Neural cell (in vitro differentiated cells): ENCODE data around the gene POLR2H. TPM values are rescaled to one million over a fixed set of nuclear protein-coding genes. Genes with fewer than 3 reads are reported as not detected.

Experiments used
- H2AFZ ChIP-seq: fragments of 200-600, 300-800 bp; sonication (generic), shearing (Covaris generic); 2 replicates; pipeline ENCODE4 v1.6.0; 2014; ENCODE audit warnings: low read depth, mild to moderate bottlenecking, antibody characterized with exemption, low read length, moderate library complexity
- H3F3A ChIP-seq: fragments of 200-600 bp; shearing (Covaris generic); 2 replicates; pipeline ENCODE4 v1.6.1; 2016; ENCODE audit warnings: mild to moderate bottlenecking, moderate library complexity, mixed read lengths, antibody characterized with exemption, low read length; ENCODE audit not compliant: insufficient read depth, poor library complexity, severe bottlenecking
- H3K27ac ChIP-seq: fragments of 200-600, 300-800 bp; sonication (generic), shearing (Covaris generic); 2 replicates; pipeline ENCODE4 v1.5.1; 2014; ENCODE audit warnings: mild to moderate bottlenecking, low read length, moderate library complexity
- H3K27me3 ChIP-seq: fragments of 300-800, 200-600 bp; sonication (generic), shearing (Covaris generic); 2 replicates; pipeline ENCODE4 v1.6.0; 2014; ENCODE audit warnings: mild to moderate bottlenecking, low read depth, low read length, moderate library complexity; ENCODE audit not compliant: insufficient read depth
- H3K36me3 ChIP-seq: fragments of 300-800, 200-600 bp; sonication (generic), shearing (Covaris generic); 2 replicates; pipeline ENCODE4 v1.5.1; 2014; ENCODE audit warnings: mild to moderate bottlenecking, antibody characterized with exemption, low read length, moderate library complexity; ENCODE audit not compliant: insufficient read depth
- H3K4me2 ChIP-seq: fragments of 300-800, 200-600 bp; sonication (generic), shearing (Covaris generic); 2 replicates; pipeline ENCODE4 v1.6.0; 2014; ENCODE audit warnings: mild to moderate bottlenecking, low read length
- H3K4me3 ChIP-seq: fragments of 300-800, 200-600 bp; sonication (generic), shearing (Covaris generic); 2 replicates; pipeline ENCODE4 v1.5.1; 2014; ENCODE audit warnings: mild to moderate bottlenecking, low read length, moderate library complexity
- H3K79me2 ChIP-seq: fragments of 200-600 bp; shearing (Covaris generic); replicated peaks from 2 replicates; pipeline ENCODE4 v1.6.0; 2014; ENCODE audit warnings: mild to moderate bottlenecking, low read length, moderate library complexity; ENCODE audit not compliant: insufficient read depth
- H3K9ac ChIP-seq: fragments of 300-800, 200-600 bp; sonication (generic), shearing (Covaris generic); 2 replicates; pipeline ENCODE4 v1.6.1; 2016; ENCODE audit warnings: mild to moderate bottlenecking, low read length, mixed read lengths
- H3K9me2 ChIP-seq: fragments of 200-600 bp; shearing (Covaris generic); 2 replicates; pipeline ENCODE4 v1.6.1; 2016; ENCODE audit warnings: mild to moderate bottlenecking, low read length, mixed read lengths; ENCODE audit not compliant: insufficient read depth
- H3K9me3 ChIP-seq: fragments of 200-600, 300-800 bp; sonication (generic), shearing (Covaris generic); 2 replicates; pipeline ENCODE4 v1.6.1; 2016; ENCODE audit warnings: mild to moderate bottlenecking, mixed run types, low read length, moderate library complexity, mixed read lengths
- H4K20me1 ChIP-seq: fragments of 200-600 bp; shearing (Covaris generic); 2 replicates; pipeline ENCODE4 v1.6.1; 2016; ENCODE audit warnings: mild to moderate bottlenecking, mixed run types; ENCODE audit not compliant: insufficient read depth
- CTCF ChIP-seq: fragments of 450-650 bp; IDR thresholded peaks from 2 replicates; pipeline ENCODE4 v1.5.1; 2014; ENCODE audit warnings: antibody characterized with exemption, mild to moderate bottlenecking, moderate library complexity; ENCODE audit not compliant: poor library complexity, severe bottlenecking
- EP300 ChIP-seq: fragments of 450-650 bp; conservative IDR thresholded peaks from 2 replicates; pipeline ENCODE4 v1.6.1; 2014; ENCODE audit warnings: antibody characterized with exemption, mild to moderate bottlenecking, moderate library complexity; ENCODE audit not compliant: poor library complexity, severe bottlenecking
- EZH2 ChIP-seq: fragments of 200-600, 300-800 bp; shearing (Covaris generic), sonication (generic); IDR thresholded peaks from 2 replicates; pipeline ENCODE4 v1.6.1; 2014; ENCODE audit warnings: antibody characterized with exemption, low read length, borderline replicate concordance, mild to moderate bottlenecking; ENCODE audit not compliant: insufficient read depth, poor library complexity, severe bottlenecking
- MXI1 ChIP-seq: fragments of 450-650 bp; conservative IDR thresholded peaks from 2 replicates; pipeline ENCODE4 v1.6.1; 2014; ENCODE audit warnings: antibody characterized with exemption, mild to moderate bottlenecking; ENCODE audit not compliant: poor library complexity, severe bottlenecking
- POLR2AphosphoS5 ChIP-seq: IDR thresholded peaks from 2 replicates; pipeline ENCODE4 v1.6.1; 2012
- RAD21 ChIP-seq: fragments of 450-650 bp; conservative IDR thresholded peaks from 2 replicates; pipeline ENCODE4 v1.6.1; 2014; ENCODE audit warnings: antibody characterized with exemption, mild to moderate bottlenecking, moderate library complexity
- REST ChIP-seq: IDR thresholded peaks from 2 replicates; pipeline ENCODE4 v1.6.1; 2012; ENCODE audit warnings: borderline replicate concordance
- SMC3 ChIP-seq: fragments of 450-650 bp; conservative IDR thresholded peaks from 2 replicates; pipeline ENCODE4 v1.6.1; 2014; ENCODE audit warnings: antibody characterized with exemption, mild to moderate bottlenecking, moderate library complexity; ENCODE audit not compliant: poor library complexity
- TAF1 ChIP-seq: IDR thresholded peaks from 2 replicates; pipeline ENCODE4 v1.6.1; 2012; ENCODE audit warnings: low read depth
- polyA plus RNA-seq: library from polyadenylated mRNA; depleted of rRNA; stranded (reverse); fragments of >200 nt; gene quantifications from 2 replicates; pipeline ENCODE4 v1.2.3, GENCODE V29; 2014

Gene POLR2H
- polyA plus RNA-seq, 1 donor from 2014 or later: 185 TPM

GRCh38 chr3:184382326-184383032 lies 21.0 kb downstream of the POLR2H start:
- H3K79me2 ChIP-seq: no peaks in the 10 kb centered on the region
- no peaks in the 10 kb centered on the region for H3F3A ChIP-seq
- no peak overlapping the region for H2AFZ ChIP-seq
- no peaks in the 10 kb centered on the region for H3K36me3 ChIP-seq
- H3K9ac ChIP-seq: no peak overlapping the region
- H3K9me2 ChIP-seq: no peaks in the 10 kb centered on the region
- no peaks in the 10 kb centered on the region for H3K9me3 ChIP-seq
- no peak overlapping the region for H3K27ac ChIP-seq
- peaks cover 39% of the 10 kb centered on the region for H3K27me3 ChIP-seq
- TF ChIP-seq MXI1 (no peak), RAD21 (no peak), TAF1 (no peak), EZH2 (no peak), EP300 (no peak), REST (no peak), POLR2AphosphoS5 (no peak), SMC3 (no peak), CTCF (no peak)
- H3K4me2 ChIP-seq: no peak overlapping the region
- H3K4me3 ChIP-seq: no peak overlapping the region
- H4K20me1 ChIP-seq: no peaks in the 10 kb centered on the region

GRCh38 chr3:184383033-184383740 lies 21.7 kb downstream of the POLR2H start:
- peaks cover 37% of the 10 kb centered on the region for H3K27me3 ChIP-seq
- no peak overlapping the region for H2AFZ ChIP-seq
- TF ChIP-seq TAF1: no peak
- TF ChIP-seq MXI1: no peak
- TF ChIP-seq POLR2AphosphoS5: no peak
- TF ChIP-seq EP300: no peak
- TF ChIP-seq REST: no peak
- no peak for TF ChIP-seq EZH2
- no peak for TF ChIP-seq CTCF
- H3K36me3 ChIP-seq: no peaks in the 10 kb centered on the region
- H3K4me2 ChIP-seq: no peak overlapping the region
- no peak overlapping the region for H3K27ac ChIP-seq
- no peaks in the 10 kb centered on the region for H4K20me1 ChIP-seq
- H3K9me2 ChIP-seq: no peaks in the 10 kb centered on the region
- no peak overlapping the region for H3K9ac ChIP-seq
- no peaks in the 10 kb centered on the region for H3F3A ChIP-seq
- no peaks in the 10 kb centered on the region for H3K79me2 ChIP-seq
- no peaks in the 10 kb centered on the region for H3K9me3 ChIP-seq
- H3K4me3 ChIP-seq: no peak overlapping the region
